ENCODE data around the gene PTP4A1.
"Not testable (repeated sequence)": the region's sequence is repeated elsewhere in the genome, so short reads cannot be mapped to it uniquely, and the experiment has no call there.

The PTP4A1 gene

DNA sequence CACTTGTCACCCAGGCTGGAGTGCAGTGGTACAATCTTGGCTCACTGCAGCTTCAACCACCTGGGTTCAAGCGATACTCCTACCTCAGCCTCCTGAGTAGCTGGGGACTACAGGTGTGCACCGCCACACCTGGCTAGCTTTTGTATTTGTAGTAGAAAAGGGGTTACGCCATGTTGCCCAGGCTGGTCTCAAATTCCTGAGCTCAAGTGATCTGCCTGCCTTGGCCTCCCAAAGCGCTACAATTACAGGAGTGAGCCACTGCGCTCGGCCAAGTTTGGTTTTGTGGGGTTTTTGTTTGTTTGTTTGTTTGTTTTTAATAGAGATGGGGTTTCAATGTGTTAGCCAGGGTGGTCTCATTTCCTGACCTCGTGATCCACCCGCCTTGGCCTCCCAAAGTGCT lies 12.3 kb downstream of the PTP4A1 start:
- DNase-seq = no peak

DNA sequence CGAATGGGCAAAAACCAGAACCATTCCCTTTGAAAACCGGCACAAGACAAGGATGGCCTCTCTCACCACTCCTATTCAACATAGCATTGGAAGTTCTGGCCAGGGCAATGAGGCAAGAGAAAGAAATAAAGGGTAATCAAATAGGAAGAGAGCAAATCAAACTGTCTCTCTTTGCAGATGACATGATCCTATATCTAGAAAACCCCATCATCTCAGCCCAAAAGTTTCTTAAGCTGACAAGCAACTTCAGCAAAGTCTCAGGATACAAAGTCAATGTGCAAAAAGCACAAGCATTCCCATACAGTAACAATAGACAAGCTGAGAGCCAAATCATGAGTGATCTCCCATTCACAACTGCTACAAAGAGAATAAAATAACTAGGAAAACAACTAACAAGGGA lies 13.4 kb downstream of the PTP4A1 start:
- DNase-seq = not testable (repeated sequence)

DNA sequence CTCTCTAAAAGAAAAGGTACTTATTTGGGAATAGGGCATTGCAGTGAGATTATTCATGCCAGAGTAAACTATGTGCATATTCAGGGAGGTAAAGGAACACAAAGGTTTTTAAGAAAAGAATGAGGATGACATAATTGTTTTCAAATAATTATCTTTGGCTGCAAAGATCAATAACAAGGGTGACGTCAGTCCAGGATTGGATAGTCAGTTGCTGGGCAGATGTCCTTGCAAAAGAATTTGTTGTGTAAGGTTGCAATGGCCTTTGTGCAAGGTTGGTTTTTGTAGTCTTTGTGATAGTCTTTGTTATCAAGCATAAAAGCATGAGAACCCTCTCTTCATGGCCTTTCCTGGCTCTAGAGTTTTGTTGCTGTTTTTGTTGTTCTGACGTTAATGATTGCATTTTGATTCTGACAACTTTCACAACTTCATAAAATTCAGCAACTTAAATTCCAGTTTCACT lies 17.7 kb downstream of the PTP4A1 start:
- DNase-seq = no peak

DNA sequence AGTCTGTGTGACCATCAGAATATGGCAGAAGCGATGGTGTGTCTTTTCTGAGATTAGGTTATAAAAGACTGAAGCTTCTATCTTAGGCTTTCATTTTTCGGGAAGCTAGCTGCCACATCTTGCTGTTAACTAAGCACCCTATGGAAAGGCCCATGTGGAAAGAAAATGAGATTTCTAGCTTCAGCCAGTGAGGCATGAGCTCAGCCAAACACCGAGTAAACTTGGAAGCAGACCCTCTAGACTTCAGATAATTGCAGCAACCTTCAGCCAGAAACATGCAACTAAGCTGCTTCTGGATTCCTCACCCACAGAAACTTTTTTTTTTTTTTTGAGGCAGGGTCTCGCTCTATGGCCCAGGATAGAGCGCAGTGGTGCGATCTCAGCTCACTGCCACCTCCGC lies 20.6 kb downstream of the PTP4A1 start:
- DNase-seq = no peak

DNA sequence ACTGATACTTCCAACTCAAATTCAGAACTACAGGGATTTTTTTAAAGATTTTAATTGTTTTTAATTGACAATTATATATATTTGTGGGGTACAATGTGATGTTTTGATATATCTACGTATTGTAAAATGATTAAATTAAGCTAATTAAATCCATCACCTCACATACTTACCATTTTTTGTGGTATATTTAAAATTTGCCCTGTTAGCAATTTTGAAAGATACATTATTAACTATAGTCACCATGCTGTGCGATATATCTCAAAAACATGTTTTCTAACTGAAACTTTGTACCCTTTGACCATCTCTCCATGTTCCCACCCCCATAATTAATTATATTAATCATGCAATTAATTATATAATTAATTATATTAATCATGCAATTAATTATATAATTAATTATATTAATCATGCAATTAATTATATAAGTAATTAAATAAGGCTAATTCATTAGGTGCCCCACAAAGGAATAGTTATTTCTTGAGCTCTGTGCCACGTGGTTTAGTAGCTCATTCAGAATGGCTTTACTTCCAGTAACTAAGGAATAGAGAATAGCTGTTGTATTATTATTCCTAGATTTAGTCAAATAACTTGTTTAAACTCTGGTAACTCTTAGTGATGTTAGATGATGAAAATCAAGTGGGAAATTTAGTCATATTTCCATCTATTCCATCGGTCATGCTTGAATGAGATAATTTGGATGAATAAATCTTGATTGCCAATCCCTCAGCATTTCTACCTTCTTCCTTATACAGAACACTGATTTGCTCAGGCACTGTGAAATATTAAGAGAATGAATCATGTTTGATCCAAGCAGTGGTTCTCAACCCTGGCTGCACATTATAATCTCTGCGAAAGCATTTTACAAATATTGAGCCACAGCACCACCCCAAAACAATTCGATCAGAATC lies 25.1 kb downstream of the PTP4A1 start:
- no peak for DNase-seq

DNA sequence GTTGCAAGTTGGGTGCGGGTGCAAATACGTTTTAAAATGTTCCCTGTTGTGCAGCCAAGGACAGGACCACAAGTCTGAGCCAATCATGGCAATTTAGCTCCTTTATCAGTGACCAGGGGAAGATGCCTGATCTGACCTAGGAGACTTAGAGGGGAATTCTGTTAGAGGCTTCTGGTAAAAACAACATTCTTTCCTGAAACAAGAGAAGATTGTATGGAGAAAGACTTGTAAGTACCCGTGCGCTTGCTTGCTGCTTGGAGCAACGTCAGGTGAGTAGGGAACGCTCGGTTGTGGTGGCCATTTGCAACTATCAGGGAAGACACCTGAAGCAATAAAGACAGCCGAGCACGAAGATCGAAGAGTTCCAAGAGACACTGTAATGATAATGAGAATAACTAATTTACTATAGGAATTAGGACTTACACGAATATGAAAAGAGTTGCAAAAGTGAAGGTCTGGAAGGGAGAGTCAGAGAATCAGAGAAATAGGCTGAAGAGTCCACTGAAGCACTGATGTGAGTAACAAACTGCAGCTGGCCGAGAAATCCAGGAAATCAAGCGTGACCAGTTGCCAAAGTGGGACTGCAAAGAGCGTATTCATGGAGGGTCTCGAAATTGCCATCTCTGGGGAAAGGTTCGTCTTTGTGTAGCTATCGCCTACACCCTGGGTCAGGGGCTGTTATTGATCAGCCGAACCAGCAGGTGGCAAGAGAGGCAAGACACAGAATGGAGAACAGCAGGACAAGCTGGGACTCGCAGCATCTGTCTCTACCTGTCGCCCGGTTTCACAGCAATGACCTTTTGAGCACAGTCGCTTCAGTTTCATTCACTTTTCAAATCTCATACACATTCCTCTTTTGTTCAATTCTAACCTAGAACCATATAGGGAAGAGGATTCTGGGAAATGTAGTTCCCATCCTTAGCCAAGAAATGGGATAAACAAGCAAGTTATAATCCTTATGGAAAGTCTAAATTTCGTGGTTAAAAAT lies 26.1 kb downstream of the PTP4A1 start:
- DNase-seq = peak; percentile 75

DNA sequence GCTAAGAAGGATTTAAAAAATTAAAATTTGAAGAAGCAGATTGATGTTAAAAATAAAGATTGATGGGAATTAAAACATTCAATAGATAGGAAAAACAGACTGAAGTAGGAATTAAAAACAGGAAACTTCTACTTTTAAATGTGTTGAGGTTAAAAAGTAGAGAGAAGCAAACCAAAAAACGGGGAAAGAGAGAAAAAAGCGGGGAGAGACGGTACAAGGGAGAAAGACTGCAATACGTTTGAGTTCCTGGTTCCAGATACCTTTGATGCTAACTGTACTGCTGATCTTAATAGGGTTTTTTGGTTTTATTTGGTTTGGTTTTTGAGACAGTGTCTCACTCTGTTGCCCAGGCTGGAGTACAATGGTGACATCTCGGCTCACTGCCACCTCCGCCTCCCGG lies 27.0 kb downstream of the PTP4A1 start:
- no peak for DNase-seq

DNA sequence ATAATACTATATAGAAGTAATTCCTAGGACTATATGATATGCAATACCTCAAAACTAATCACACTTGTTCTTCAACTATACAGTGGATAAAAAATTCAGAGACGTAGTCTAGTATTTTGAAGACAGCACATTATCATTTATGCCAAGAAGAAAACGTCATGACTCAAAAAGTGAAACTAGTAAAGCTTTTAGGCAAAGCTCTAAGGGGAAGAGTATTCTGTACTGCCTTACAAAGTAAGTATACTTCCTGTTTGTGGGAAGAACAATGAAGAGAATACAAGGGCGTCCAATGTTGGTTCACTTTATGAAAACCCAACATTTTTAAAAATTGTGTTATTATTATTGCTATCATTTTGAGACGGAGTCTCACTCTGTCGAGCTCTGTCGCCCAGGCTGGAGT lies 27.9 kb downstream of the PTP4A1 start:
- no peak for DNase-seq

DNA sequence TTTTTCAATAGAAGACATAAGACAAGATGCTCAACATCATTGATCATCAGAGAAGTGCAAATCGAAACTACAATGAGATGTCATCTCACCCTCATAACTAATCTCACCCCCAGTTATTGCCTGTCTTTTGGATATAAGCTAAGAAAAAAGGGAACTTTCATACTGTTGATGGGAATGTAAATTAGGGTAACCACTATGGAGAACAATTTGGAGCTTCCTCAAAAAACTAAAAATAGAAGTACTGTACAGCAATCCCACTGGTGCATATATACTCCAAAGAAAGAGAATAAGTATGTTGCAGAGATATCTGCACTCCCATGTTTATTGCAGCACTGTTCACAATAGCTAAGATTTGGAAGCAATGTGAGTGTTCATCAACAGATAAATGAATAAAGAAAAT lies 37.0 kb downstream of the PTP4A1 start:
- no peak for DNase-seq

DNA sequence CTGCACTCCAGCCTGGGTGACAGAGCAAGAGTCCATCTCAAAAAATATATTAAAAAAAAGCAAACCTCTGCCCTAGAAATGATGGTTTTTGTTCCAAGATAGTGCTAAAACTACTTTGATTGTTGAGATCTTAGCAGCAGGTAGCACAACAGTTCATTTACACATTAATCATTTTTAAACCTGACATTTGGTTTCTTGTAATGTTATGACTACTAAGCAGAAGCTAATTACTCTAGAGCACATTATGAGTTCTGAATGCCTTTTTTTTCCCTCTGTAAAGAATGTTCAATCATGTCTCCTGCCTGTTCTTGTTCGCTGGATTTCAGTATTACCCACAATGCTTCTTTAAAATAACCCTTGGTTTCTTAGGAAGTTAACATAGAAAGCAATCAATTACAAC lies 38.7 kb downstream of the PTP4A1 start:
- DNase-seq = no peak

DNA sequence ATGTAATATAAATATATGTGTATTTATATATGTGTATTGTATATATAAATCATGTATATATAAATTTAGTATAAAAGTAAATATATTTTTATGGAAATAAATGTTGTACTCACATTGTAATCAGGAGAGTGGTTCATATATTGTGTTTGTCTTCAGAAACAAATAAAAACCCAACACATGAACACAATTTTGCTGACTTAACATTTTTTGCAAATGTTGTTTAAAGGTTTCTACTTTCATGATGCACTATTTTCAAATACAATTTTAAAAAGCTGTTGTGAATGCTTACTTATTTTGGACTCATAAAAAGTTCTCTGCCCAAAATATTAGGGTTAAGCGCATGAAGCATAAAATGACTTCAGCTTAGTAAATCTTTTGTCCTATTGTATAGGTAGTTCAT lies 39.3 kb downstream of the PTP4A1 start:
- DNase-seq = no peak

DNA sequence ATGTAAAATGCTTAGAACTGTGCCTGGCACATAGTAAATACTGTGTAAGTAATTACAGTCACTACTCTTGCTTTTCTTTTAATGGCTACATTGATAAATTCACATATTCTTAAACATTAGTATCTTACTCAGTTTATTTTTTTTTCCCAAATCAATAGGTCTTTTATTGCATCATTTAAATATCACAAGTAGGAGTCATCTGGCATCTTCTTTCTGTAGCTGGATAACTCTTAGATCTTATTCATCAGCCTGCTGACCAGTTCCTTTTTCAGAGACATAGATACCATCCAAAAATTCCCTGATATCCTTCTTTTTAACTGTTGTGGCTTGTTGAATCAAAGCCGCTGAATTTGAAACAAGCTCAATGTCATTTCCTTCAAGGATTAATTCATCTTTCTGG lies 43.3 kb downstream of the PTP4A1 start:
- no peak for DNase-seq

Data from stimulated activated CD8-positive, alpha-beta memory T cell treated with anti-CD3 and anti-CD28 coated beads, Interleukin-4, amount 100 ng/mL, for 48 hours (primary cell).